Measurements from ENCODE around the gene GATAD1. TPM values are rescaled to one million over a fixed set of nuclear protein-coding genes. Genes with fewer than 3 reads are reported as not detected.

Gene GATAD1
- total and polyA plus RNA-seq, 2 of the 13 experiments (the other 11 are each of a cell fraction or from before 2014, with no cell fraction given), result 20.6 to 42.1 TPM

DNA sequence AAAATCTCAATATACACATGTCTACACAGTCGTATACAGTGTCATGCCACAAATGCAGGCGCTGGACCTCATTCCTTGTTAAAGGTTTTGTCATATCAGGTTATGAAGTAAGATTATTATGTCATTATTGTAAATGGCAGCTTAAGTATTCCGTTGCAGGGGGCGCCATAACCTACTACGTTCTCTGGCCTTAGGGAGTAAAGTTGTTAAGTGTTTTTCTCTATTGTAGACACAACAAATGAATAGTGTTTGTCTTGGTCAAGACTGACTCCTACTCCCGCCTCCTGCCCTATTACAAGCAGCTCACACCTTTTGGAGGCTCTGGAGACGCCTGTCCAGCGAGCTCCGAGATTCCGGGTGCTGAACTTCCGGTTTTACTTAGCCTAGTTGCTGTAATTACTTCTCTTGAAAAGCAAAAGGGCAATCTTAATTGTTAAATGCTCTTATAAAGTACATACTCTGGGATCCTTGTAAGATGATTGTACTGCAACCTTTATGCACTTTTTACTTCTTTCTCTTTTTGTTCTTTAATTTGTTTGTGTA is 994 bp downstream of the GATAD1 start (continued):
- TF ChIP-seq CREB1 (IDR thresholded peaks at IDR 0.05) (peak; percentile 51; the same call in 1 of the 2 replicates), CREB1 (CRISPR knock-in tag; IDR thresholded peaks at IDR 0.05) (peak; percentile 46; the same call in 1 of the 2 replicates), STAT5B (CRISPR knock-in tag; IDR thresholded peaks at IDR 0.05) (no peak), ASH2L (IDR thresholded peaks at IDR 0.05; ENCODE audit: insufficient read length, low read depth, low read length) (peak; percentile 42), ZXDC (CRISPR knock-in tag; IDR thresholded peaks at IDR 0.05) (no peak), SRSF1 (optimal IDR thresholded peaks at IDR 0.05; ENCODE audit: low read depth, low read length) (no peak), CENPBD1 (CRISPR knock-in tag; IDR thresholded peaks at IDR 0.05; ENCODE audit: borderline replicate concordance, low read depth) (no peak), ZMAT3 (CRISPR knock-in tag; conservative IDR thresholded peaks at IDR 0.05) (no peak), ZNF775 (CRISPR knock-in tag; IDR thresholded peaks at IDR 0.05; ENCODE audit: borderline replicate concordance) (no peak), ZNF343 (CRISPR knock-in tag; IDR thresholded peaks at IDR 0.05) (no peak), PRMT3 (CRISPR knock-in tag; IDR thresholded peaks at IDR 0.05; ENCODE audit: borderline replicate concordance, low read depth) (no peak), WIZ (CRISPR knock-in tag; IDR thresholded peaks at IDR 0.05) (no peak), ZNF615 (CRISPR knock-in tag; IDR thresholded peaks at IDR 0.05; ENCODE audit: borderline replicate concordance) (no peak), ZNF816 (CRISPR knock-in tag; IDR thresholded peaks at IDR 0.05; ENCODE audit: borderline replicate concordance) (0 out of 2 replicates have a peak, but pooled peaks have one; percentile 56), NR2F6 (IDR thresholded peaks at IDR 0.05) (0 out of 2 replicates have a peak, but pooled peaks have one; percentile 11), NR2F6 (CRISPR knock-in tag; IDR thresholded peaks at IDR 0.05) (no peak)
- TF ChIP-seq, protein P1, sequence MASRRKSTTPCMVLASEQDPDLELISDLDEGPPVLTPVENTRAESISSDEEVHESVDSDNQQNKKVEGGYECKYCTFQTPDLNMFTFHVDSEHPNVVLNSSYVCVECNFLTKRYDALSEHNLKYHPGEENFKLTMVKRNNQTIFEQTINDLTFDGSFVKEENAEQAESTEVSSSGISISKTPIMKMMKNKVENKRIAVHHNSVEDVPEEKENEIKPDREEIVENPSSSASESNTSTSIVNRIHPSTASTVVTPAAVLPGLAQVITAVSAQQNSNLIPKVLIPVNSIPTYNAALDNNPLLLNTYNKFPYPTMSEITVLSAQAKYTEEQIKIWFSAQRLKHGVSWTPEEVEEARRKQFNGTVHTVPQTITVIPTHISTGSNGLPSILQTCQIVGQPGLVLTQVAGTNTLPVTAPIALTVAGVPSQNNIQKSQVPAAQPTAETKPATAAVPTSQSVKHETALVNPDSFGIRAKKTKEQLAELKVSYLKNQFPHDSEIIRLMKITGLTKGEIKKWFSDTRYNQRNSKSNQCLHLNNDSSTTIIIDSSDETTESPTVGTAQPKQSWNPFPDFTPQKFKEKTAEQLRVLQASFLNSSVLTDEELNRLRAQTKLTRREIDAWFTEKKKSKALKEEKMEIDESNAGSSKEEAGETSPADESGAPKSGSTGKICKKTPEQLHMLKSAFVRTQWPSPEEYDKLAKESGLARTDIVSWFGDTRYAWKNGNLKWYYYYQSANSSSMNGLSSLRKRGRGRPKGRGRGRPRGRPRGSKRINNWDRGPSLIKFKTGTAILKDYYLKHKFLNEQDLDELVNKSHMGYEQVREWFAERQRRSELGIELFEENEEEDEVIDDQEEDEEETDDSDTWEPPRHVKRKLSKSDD (CRISPR knock-in tag; IDR thresholded peaks at IDR 0.05; ENCODE audit: low read depth), result 0 out of 2 replicates have a peak, but pooled peaks have one; percentile 21
- TF ChIP-seq, protein P2, sequence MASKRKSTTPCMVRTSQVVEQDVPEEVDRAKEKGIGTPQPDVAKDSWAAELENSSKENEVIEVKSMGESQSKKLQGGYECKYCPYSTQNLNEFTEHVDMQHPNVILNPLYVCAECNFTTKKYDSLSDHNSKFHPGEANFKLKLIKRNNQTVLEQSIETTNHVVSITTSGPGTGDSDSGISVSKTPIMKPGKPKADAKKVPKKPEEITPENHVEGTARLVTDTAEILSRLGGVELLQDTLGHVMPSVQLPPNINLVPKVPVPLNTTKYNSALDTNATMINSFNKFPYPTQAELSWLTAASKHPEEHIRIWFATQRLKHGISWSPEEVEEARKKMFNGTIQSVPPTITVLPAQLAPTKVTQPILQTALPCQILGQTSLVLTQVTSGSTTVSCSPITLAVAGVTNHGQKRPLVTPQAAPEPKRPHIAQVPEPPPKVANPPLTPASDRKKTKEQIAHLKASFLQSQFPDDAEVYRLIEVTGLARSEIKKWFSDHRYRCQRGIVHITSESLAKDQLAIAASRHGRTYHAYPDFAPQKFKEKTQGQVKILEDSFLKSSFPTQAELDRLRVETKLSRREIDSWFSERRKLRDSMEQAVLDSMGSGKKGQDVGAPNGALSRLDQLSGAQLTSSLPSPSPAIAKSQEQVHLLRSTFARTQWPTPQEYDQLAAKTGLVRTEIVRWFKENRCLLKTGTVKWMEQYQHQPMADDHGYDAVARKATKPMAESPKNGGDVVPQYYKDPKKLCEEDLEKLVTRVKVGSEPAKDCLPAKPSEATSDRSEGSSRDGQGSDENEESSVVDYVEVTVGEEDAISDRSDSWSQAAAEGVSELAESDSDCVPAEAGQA (IDR thresholded peaks at IDR 0.05; ENCODE audit: low read depth), result no peak
- TF ChIP-seq, protein P2 (CRISPR knock-in tag; IDR thresholded peaks at IDR 0.05; ENCODE audit: borderline replicate concordance), result no peak
